Stimulated activated CD4-positive, alpha-beta T cell treated with anti-CD3 and anti-CD28 coated beads, Interleukin-15, amount 100 ng/mL, for 24 hours (primary cell): ENCODE measurements around the gene SLC22A4.

ENCODE experiments used
- DNase-seq: peaks from one replicate; pipeline ENCODE4 v3.0.0-alpha.2; 2020

SLC22A4 gene

GRCh38 chr5:132344775-132345514 is 50.8 kb downstream of the SLC22A4 start:
- DNase-seq: no peak

- DNase-seq: no peak
Measured at GRCh38 chr5:132353486-132353995, 59.3 kb downstream of the SLC22A4 start.

GRCh38 chr5:132354381-132355139 is 60.4 kb downstream of the SLC22A4 start:
- no peak for DNase-seq

GRCh38 chr5:132355140-132355765 is 61.1 kb downstream of the SLC22A4 start:
- no peak for DNase-seq

GRCh38 chr5:132358775-132359174 is 64.6 kb downstream of the SLC22A4 start:
- no peak for DNase-seq

GRCh38 chr5:132362086-132362485 is 67.9 kb downstream of the SLC22A4 start:
- no peak for DNase-seq

- DNase-seq: no peak
Measured at GRCh38 chr5:132363431-132364112, 69.4 kb downstream of the SLC22A4 start.

GRCh38 chr5:132364319-132364718 is 70.1 kb downstream of the SLC22A4 start:
- DNase-seq: no peak

- no peak for DNase-seq
Measured at GRCh38 chr5:132365213-132365612, 71.0 kb downstream of the SLC22A4 start.

GRCh38 chr5:132368186-132368585 is 74.0 kb downstream of the SLC22A4 start:
- no peak for DNase-seq

- no peak for DNase-seq
Measured at GRCh38 chr5:132369007-132369473, 74.8 kb downstream of the SLC22A4 start.

- peak; percentile 85 for DNase-seq
Measured at GRCh38 chr5:132369474-132370180, 75.4 kb downstream of the SLC22A4 start, which contains the start of gene SLC22A5. Gene SLC22A5 (plus strand): TSS chr5:132369710. CDS start chr5:132369973, 263 bp downstream.

GRCh38 chr5:132370181-132370970 is 76.2 kb downstream of the SLC22A4 start:
- no peak for DNase-seq

GRCh38 chr5:132370971-132371602 is 76.9 kb downstream of the SLC22A4 start:
- DNase-seq: no peak

- DNase-seq: no peak
Measured at GRCh38 chr5:132371603-132371994, 77.4 kb downstream of the SLC22A4 start.

GRCh38 chr5:132372127-132372526 is 77.9 kb downstream of the SLC22A4 start:
- DNase-seq: no peak

GRCh38 chr5:132372542-132372941 is 78.3 kb downstream of the SLC22A4 start:
- no peak for DNase-seq

- no peak for DNase-seq
Measured at GRCh38 chr5:132375957-132376356, 81.8 kb downstream of the SLC22A4 start.

- DNase-seq: no peak
Measured at GRCh38 chr5:132376694-132377641, 82.8 kb downstream of the SLC22A4 start.

- no peak for DNase-seq
Measured at GRCh38 chr5:132377738-132378137, 83.5 kb downstream of the SLC22A4 start.
